GM23338 (cell line): ENCODE results near the gene GPC6.
"Not testable (repeated sequence)": the region's sequence is repeated elsewhere in the genome, so short reads cannot be mapped to it uniquely, and the experiment has no call there.

Source experiments
- CREB1 ChIP-seq: fragments of 250-450 bp; sonication (Bioruptor Pico); IDR thresholded peaks from 2 replicates; pipeline ENCODE4 v1.5.0; 2020; ENCODE audit warnings: low read depth, mild to moderate bottlenecking, moderate library complexity
- EZH2 ChIP-seq: fragments of 200-600 bp; sonication (generic); IDR thresholded peaks from one replicate; pipeline ENCODE4 v1.8.0; 2017; ENCODE audit warnings: antibody characterized with exemption, mild to moderate bottlenecking, low read depth; ENCODE audit not compliant: unreplicated experiment
- TF ChIP-seq, protein P1 (sequence below), 2 experiments: fragments of 200-600 bp in 1 of 2; sonication (generic) in 1 of 2; conservative IDR thresholded peaks; 2 replicates each; pipeline versions ENCODE4 v1.5.1 to v1.6.1; 2016 to 2017; ENCODE audit warnings: antibody characterized with exemption in 2 of 2, low read depth in 2 of 2, mild to moderate bottlenecking in 2 of 2, moderate library complexity in 1 of 2

DNA sequence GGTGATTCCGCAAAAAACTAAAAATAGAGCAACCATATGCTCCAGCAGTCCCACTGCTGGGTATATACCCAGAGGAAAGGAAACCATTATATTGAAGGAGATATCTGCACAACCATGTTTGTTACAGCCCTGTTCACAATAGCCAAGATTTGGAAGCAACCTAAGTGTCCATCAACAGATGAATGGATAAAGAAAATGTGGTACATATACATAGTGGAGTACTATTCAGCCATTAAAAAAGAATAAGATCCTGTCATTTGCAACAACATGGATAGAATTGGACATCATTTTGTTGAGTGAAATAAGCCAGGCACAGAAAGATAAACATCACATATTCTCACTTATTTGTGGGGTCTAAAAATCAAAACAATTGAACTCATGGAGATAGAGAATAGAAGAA lies 97.3 kb downstream of the GPC6 start:
- not testable (repeated sequence) for TF ChIP-seq EZH2; CREB1 (CRISPR knock-in tag)
- TF ChIP-seq, protein P1, sequence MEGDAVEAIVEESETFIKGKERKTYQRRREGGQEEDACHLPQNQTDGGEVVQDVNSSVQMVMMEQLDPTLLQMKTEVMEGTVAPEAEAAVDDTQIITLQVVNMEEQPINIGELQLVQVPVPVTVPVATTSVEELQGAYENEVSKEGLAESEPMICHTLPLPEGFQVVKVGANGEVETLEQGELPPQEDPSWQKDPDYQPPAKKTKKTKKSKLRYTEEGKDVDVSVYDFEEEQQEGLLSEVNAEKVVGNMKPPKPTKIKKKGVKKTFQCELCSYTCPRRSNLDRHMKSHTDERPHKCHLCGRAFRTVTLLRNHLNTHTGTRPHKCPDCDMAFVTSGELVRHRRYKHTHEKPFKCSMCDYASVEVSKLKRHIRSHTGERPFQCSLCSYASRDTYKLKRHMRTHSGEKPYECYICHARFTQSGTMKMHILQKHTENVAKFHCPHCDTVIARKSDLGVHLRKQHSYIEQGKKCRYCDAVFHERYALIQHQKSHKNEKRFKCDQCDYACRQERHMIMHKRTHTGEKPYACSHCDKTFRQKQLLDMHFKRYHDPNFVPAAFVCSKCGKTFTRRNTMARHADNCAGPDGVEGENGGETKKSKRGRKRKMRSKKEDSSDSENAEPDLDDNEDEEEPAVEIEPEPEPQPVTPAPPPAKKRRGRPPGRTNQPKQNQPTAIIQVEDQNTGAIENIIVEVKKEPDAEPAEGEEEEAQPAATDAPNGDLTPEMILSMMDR (conservative IDR thresholded peaks at IDR 0.05; ENCODE audit: low read depth in 2 of 2) = not testable (repeated sequence)
